HepG2 (cell line): ENCODE data around the gene KL. TPM values are rescaled to one million over a fixed set of nuclear protein-coding genes. Genes with fewer than 3 reads are reported as not detected.
A peak's percentile ranks its signal among the peaks of the same experiment; 100 is the strongest.

Source experiments
- ATAC-seq: fragments of 200-7000 bp; cut with Tn5 transposase; 3 replicates; pipeline ENCODE4 v1.9.1; 2020; ENCODE audit warnings: mild to moderate bottlenecking, moderate library complexity
- BruUV-seq: library from RNA; stranded (reverse); fragments of 400-500 nt; replicated peaks from 2 replicates; lab custom pipeline; 2021; lab: Mats Ljungman, UMichigan
- CTCF ChIA-PET: fragments of 300-600 bp; formaldehyde crosslinking; extraction: SDS; loops from one replicate; lab custom pipeline; 2021; ENCODE audit warnings: low total read pairs, inconsistent platforms, low intra/inter-chr PET ratio; lab: Yijun Ruan, JAX
- POLR2A ChIA-PET: fragments of 350-600 bp; sonication (Branson Sonifier 250); formaldehyde crosslinking; loops from one replicate; lab custom pipeline; 2020; ENCODE audit warnings: antibody characterized with exemption, inconsistent platforms; lab: Yijun Ruan, JAX
- DNase-seq: peaks from one replicate; pipeline ENCODE4 v3.0.0-alpha.2; 2015; ENCODE audit warnings: low spot score
- FAIRE-seq: peaks from 3 replicates; lab custom pipeline; 2011; peaks lifted over from hg19 to GRCh38; lab: Jason Lieb, UNC
- H2AFZ ChIP-seq: one replicate; pipeline ENCODE4 v1.6.1; 2011; ENCODE audit warnings: low read length, inconsistent platforms
- H3K27ac ChIP-seq: fragments of 300-600 bp; 3 replicates; pipeline ENCODE4 v1.8.0; 2011; ENCODE audit warnings: mixed run types, mild to moderate bottlenecking, mixed read lengths, low read length, inconsistent platforms; ENCODE audit not compliant: insufficient read depth; ENCODE audit errors: extremely low read length
- H3K27me3 ChIP-seq, 2 experiments: fragments of 200-600 bp in 1 of 2; 2 replicates in 1 of 2; 3 replicates in 1 of 2; pipeline versions ENCODE4 v1.6.0 to v1.8.0; 2011; ENCODE audit warnings: low read length in 2 of 2, mild to moderate bottlenecking in 2 of 2, moderate library complexity in 2 of 2, inconsistent platforms in 1 of 2; ENCODE audit not compliant: insufficient read depth in 2 of 2, control insufficient read depth in 1 of 2
- H3K36me3 ChIP-seq, 2 experiments: fragments of 200-600 bp in 1 of 2; replicated peaks in 1 of 2; 2 replicates in 1 of 2; 3 replicates in 1 of 2; pipeline versions ENCODE4 v1.5.1 to v1.8.0; 2011; ENCODE audit warnings: low read length in 2 of 2, inconsistent platforms in 1 of 2; ENCODE audit not compliant: insufficient read depth in 2 of 2, control insufficient read depth in 1 of 2
- H3K4me1 ChIP-seq: 2 replicates; pipeline ENCODE4 v1.5.1; 2012; ENCODE audit warnings: low read length, inconsistent platforms; ENCODE audit not compliant: insufficient read depth
- H3K4me2 ChIP-seq: 2 replicates; pipeline ENCODE4 v1.6.0; 2011; ENCODE audit warnings: low read depth, low read length, inconsistent platforms
- H3K4me3 ChIP-seq, 3 experiments: fragments of 200-600 bp in 1 of 3; sonication (generic), shearing (Covaris generic) in 1 of 3; replicated peaks in 1 of 3; 2 replicates each; pipeline ENCODE4 v1.5.1; 2011 to 2016; ENCODE audit warnings: low read length in 3 of 3, inconsistent platforms in 2 of 3, low read depth in 2 of 3, mild to moderate bottlenecking in 2 of 3, control low read depth in 1 of 3, mixed read lengths in 1 of 3; ENCODE audit not compliant: insufficient read depth in 1 of 3
- H3K79me2 ChIP-seq: one replicate; pipeline ENCODE4 v1.6.1; 2011; ENCODE audit warnings: low read length, inconsistent platforms; ENCODE audit not compliant: insufficient read depth
- H3K9ac ChIP-seq: 2 replicates; pipeline ENCODE4 v1.6.0; 2011; ENCODE audit warnings: mild to moderate bottlenecking, low read depth, low read length, inconsistent platforms; ENCODE audit not compliant: insufficient read depth
- H3K9me3 ChIP-seq: 2 replicates; pipeline ENCODE4 v1.5.1; 2012; ENCODE audit warnings: mild to moderate bottlenecking, low read length
- H4K20me1 ChIP-seq: 2 replicates; pipeline ENCODE4 v1.6.0; 2011; ENCODE audit warnings: inconsistent platforms, mild to moderate bottlenecking, low read length, moderate library complexity; ENCODE audit not compliant: insufficient read depth
- BHLHE40 ChIP-seq: IDR thresholded peaks from 2 replicates; pipeline ENCODE4 v1.6.1; 2011; ENCODE audit warnings: low read length, improper control_type of control experiment
- FOXP1 ChIP-seq, 2 experiments: fragments of 450-650 bp in 1 of 2; IDR thresholded peaks; 2 replicates each; pipeline ENCODE4 v1.6.1; 2017 to 2018; ENCODE audit warnings: antibody characterized with exemption in 1 of 2
- HDAC1 ChIP-seq: sonication (generic); formaldehyde crosslinking; IDR thresholded peaks from 2 replicates; pipeline ENCODE4 v1.5.1; 2020; ENCODE audit warnings: mild to moderate bottlenecking, missing genetic modification reagents
- HNRNPLL ChIP-seq: fragments of 200-400 bp; formaldehyde crosslinking; IDR thresholded peaks from 2 replicates; pipeline ENCODE4 v1.6.1; 2017; ENCODE audit warnings: mild to moderate bottlenecking, low read depth, low read length; ENCODE audit not compliant: poor library complexity, severe bottlenecking
- KLF11 ChIP-seq: IDR thresholded peaks from 2 replicates; pipeline ENCODE4 v1.6.1; 2016; ENCODE audit warnings: missing compliant biosample characterization
- KMT2A ChIP-seq: sonication (generic); formaldehyde crosslinking; IDR thresholded peaks from 2 replicates; pipeline ENCODE4 v1.4.0; 2020; ENCODE audit warnings: missing genetic modification reagents
- MTF2 ChIP-seq: sonication (generic); formaldehyde crosslinking; IDR thresholded peaks from 2 replicates; pipeline ENCODE4 v1.5.0; 2020; ENCODE audit warnings: missing genetic modification reagents, borderline replicate concordance
- YEATS4 ChIP-seq: sonication (generic); formaldehyde crosslinking; IDR thresholded peaks from 2 replicates; pipeline ENCODE4 v1.4.0; 2020; ENCODE audit warnings: missing genetic modification reagents, borderline replicate concordance
- ZFYVE20 ChIP-seq: sonication (generic); formaldehyde crosslinking; IDR thresholded peaks from 2 replicates; pipeline ENCODE4 v1.8.0; 2023; ENCODE audit warnings: low read depth, mild to moderate bottlenecking, moderate library complexity, missing genetic modification reagents, borderline replicate concordance
- ZNF121 ChIP-seq: sonication (generic); formaldehyde crosslinking; IDR thresholded peaks from 2 replicates; pipeline ENCODE4 v1.5.0; 2020; ENCODE audit warnings: mild to moderate bottlenecking, missing genetic modification reagents
- ZNF234 ChIP-seq: sonication (generic); formaldehyde crosslinking; conservative IDR thresholded peaks from 2 replicates; pipeline ENCODE4 v1.5.1; 2020; ENCODE audit warnings: mild to moderate bottlenecking, missing genetic modification reagents
- ZNF580 ChIP-seq: IDR thresholded peaks from 2 replicates; pipeline ENCODE4 v1.6.1; 2016; ENCODE audit warnings: low read depth, borderline replicate concordance
- ZNF660 ChIP-seq: sonication (generic); formaldehyde crosslinking; IDR thresholded peaks from 2 replicates; pipeline ENCODE4 v1.5.1; 2020; ENCODE audit warnings: mild to moderate bottlenecking, low read depth, missing genetic modification reagents, borderline replicate concordance
- WGBS: methylation state at CpG from one replicate; pipeline ENCODE4 v1.1.6; 2017; ENCODE audit warnings: low lambda C conversion rate; 5-methylcytosine and 5-hydroxymethylcytosine counted together
- in situ Hi-C: cut with HindIII; loops from 2 replicates; pipeline ENCODE4 v1.10.0; 2017; ENCODE audit warnings: low pct_unique_long_range_greater_than_20kb; ENCODE audit not compliant: extremely low pct_ligation_motif_present
- intact Hi-C: fragments of 100-400 bp; cut with micrococcal nuclease; formaldehyde crosslinking; loops from one replicate; pipeline ENCODE4 v1.10.0; 2022; ENCODE audit not compliant: unreplicated experiment
- polyA plus RNA-seq, 8 experiments: library from polyadenylated mRNA; depleted of rRNA in 3 of 8; stranded (reverse) in 7 of 8; unstranded in 1 of 8; fragments of >200 nt; fragmentation: Illumina TruSeq in 4 of 8; extraction: Trizol in 4 of 8; gene quantifications; 2 replicates each; pipeline versions ENCODE4 v1.2.1 to v1.2.3, GENCODE V29; 2011 to 2016; ENCODE audit warnings: low read depth in 4 of 8, missing spikeins in 1 of 8, mixed read lengths in 1 of 8; ENCODE audit not compliant: insufficient read depth in 1 of 8
- total RNA-seq, 5 experiments: library from RNA; depleted of rRNA; stranded (reverse); fragments of >200 nt; fragmentation: Illumina TruSeq; extraction: Trizol; gene quantifications; 2 replicates each; pipeline ENCODE4 v1.2.3, GENCODE V29; 2016; ENCODE audit warnings: low read depth in 1 of 5

The KL gene
- total and polyA plus RNA-seq, 2 of the 13 experiments (the other 11 are each of a cell fraction or from before 2014, with no cell fraction given): not detected

- no peak overlapping the region for H3K4me2 ChIP-seq
- DNase-seq (no peak), ATAC-seq (no peak), FAIRE-seq (no peak)
- H3K36me3 ChIP-seq: no peaks in the 10 kb centered on the region
- no TSS peak for BruUV-seq
- POLR2A ChIA-PET: no interaction called here
- CTCF ChIA-PET: no interaction called here
- H3K79me2 ChIP-seq: no peaks in the 10 kb centered on the region
- peak; percentile 40; the same call in 1 of the 2 replicates for TF ChIP-seq ZNF121 (CRISPR knock-in tag)
- no peak for TF ChIP-seq ZNF580 (CRISPR knock-in tag)
- no peak for TF ChIP-seq BHLHE40
- H3K27ac ChIP-seq: no peak overlapping the region
- no peaks in the 10 kb centered on the region for H3K9me3 ChIP-seq
- no peaks in the 10 kb centered on the region for H4K20me1 ChIP-seq
- no peak overlapping the region for H2AFZ ChIP-seq
- no peak overlapping the region for H3K4me3 ChIP-seq
- peaks cover 4% of the 10 kb centered on the region; the same call in 1 of the 2 replicates for H3K4me1 ChIP-seq
- H3K9ac ChIP-seq: no peak overlapping the region
- intact Hi-C loops (no loop called here), in situ Hi-C loops (no loop called here)
- 59% methylated on average over 1 of the region's 1 CpG for WGBS
- H3K27me3 ChIP-seq: no peaks in the 10 kb centered on the region
Measured at GRCh38 chr13:33083054-33083453, 66.8 kb downstream of the KL start.

- intact Hi-C loops (no loop called here), in situ Hi-C loops (no loop called here)
- POLR2A ChIA-PET: no interaction called here
- ATAC-seq: no peak
- peaks cover 26% of the 10 kb centered on the region for H3K4me1 ChIP-seq
- H3K9me3 ChIP-seq: no peaks in the 10 kb centered on the region
- no peaks in the 10 kb centered on the region for H3K36me3 ChIP-seq
- no TSS peak for BruUV-seq
- no peak for DNase-seq
- CTCF ChIA-PET: no interaction called here
- H3K27ac ChIP-seq: no peak overlapping the region
- no peak for TF ChIP-seq YEATS4 (CRISPR knock-in tag)
- no peak for TF ChIP-seq MTF2 (CRISPR knock-in tag)
- no peak for TF ChIP-seq ZNF660 (CRISPR knock-in tag)
- TF ChIP-seq HNRNPLL: no peak
- TF ChIP-seq HDAC1 (CRISPR knock-in tag): no peak
- TF ChIP-seq ZFYVE20 (CRISPR knock-in tag): no peak
- TF ChIP-seq FOXP1 (IDR thresholded peaks at IDR 0.05): no peak
- no peak for TF ChIP-seq FOXP1 (CRISPR knock-in tag; IDR thresholded peaks at IDR 0.05)
- TF ChIP-seq ZNF234 (CRISPR knock-in tag): no peak
- no peak for TF ChIP-seq KLF11
- no peak for TF ChIP-seq KMT2A (CRISPR knock-in tag)
- H3K4me2 ChIP-seq: no peak overlapping the region
- no peaks in the 10 kb centered on the region for H4K20me1 ChIP-seq
- no peak overlapping the region for H3K4me3 ChIP-seq
- H3K79me2 ChIP-seq: no peaks in the 10 kb centered on the region
- no peak overlapping the region for H3K9ac ChIP-seq
- H2AFZ ChIP-seq: no peak overlapping the region
- WGBS: 87% methylated on average over 9 of the region's 9 CpGs
- H3K27me3 ChIP-seq: no peaks in the 10 kb centered on the region
- FAIRE-seq: no peak
Measured at GRCh38 chr13:33087091-33087490, 70.9 kb downstream of the KL start.
